IMR-90 (cell line): ENCODE measurements around the gene DUSP22. TPM values are rescaled to one million over a fixed set of nuclear protein-coding genes. Genes with fewer than 3 reads are reported as not detected.

Experiments used
- ATAC-seq: fragments of 200-7000 bp; cut with Tn5 transposase; 2 replicates; pipeline ENCODE4 v1.9.1; 2020; ENCODE audit warnings: low read depth, mild to moderate bottlenecking, moderate library complexity
- BruUV-seq: library from RNA; stranded (reverse); fragments of 400-500 nt; replicated peaks from 2 replicates; lab custom pipeline; 2021; lab: Mats Ljungman, UMichigan
- CTCF ChIA-PET: fragments of 300-600 bp; formaldehyde crosslinking; extraction: SDS; loops from one replicate; lab custom pipeline; 2021; ENCODE audit warnings: antibody characterized with exemption; lab: Yijun Ruan, JAX
- POLR2A ChIA-PET: fragments of 300-600 bp; sonication (Branson Sonifier 250); formaldehyde crosslinking; loops from one replicate; lab custom pipeline; 2022; ENCODE audit warnings: antibody characterized with exemption; ENCODE audit not compliant: unreplicated experiment; lab: Charles Lee
- DNase-seq: peaks from one replicate; pipeline ENCODE4 v3.0.0; 2013
- H2AFZ ChIP-seq: replicated peaks from 2 replicates; pipeline ENCODE3; 2013; ENCODE audit warnings: low read length, mild to moderate bottlenecking; ENCODE audit not compliant: poor library complexity
- H2AK5ac ChIP-seq: 2 replicates; pipeline ENCODE4 v1.6.1; 2013; ENCODE audit warnings: low read depth, low read length, inconsistent platforms
- H2AK9ac ChIP-seq: replicated peaks from 2 replicates; pipeline ENCODE3; 2013; ENCODE audit warnings: mild to moderate bottlenecking, low read depth, low read length, moderate library complexity; ENCODE audit not compliant: poor library complexity
- H2BK120ac ChIP-seq: 2 replicates; pipeline ENCODE4 v1.6.1; 2013; ENCODE audit warnings: low read depth, low read length, inconsistent platforms
- H2BK15ac ChIP-seq: 3 replicates; pipeline ENCODE4 v1.6.1; 2013; ENCODE audit warnings: low read depth, low read length, inconsistent platforms
- H2BK20ac ChIP-seq: 2 replicates; pipeline ENCODE4 v1.6.1; 2013; ENCODE audit warnings: low read depth, mild to moderate bottlenecking, inconsistent platforms, low read length, moderate library complexity
- H2BK5ac ChIP-seq: 2 replicates; pipeline ENCODE4 v1.6.1; 2013; ENCODE audit warnings: mild to moderate bottlenecking, low read depth, low read length, inconsistent platforms; ENCODE audit not compliant: poor library complexity, severe bottlenecking
- H3K14ac ChIP-seq: replicated peaks from 2 replicates; pipeline ENCODE4 v1.6.1; 2013; ENCODE audit warnings: low read depth, low read length, inconsistent platforms
- H3K18ac ChIP-seq: 2 replicates; pipeline ENCODE4 v1.6.1; 2013; ENCODE audit warnings: low read depth, low read length, control low read depth
- H3K23ac ChIP-seq: 2 replicates; pipeline ENCODE4 v1.6.1; 2013; ENCODE audit warnings: low read depth, low read length, inconsistent platforms
- H3K27ac ChIP-seq: 2 replicates; pipeline ENCODE4 v1.5.1; 2013; ENCODE audit warnings: mild to moderate bottlenecking, control low read depth, low read length; ENCODE audit not compliant: insufficient read depth
- H3K27me3 ChIP-seq: 2 replicates; pipeline ENCODE4 v1.6.1; 2013; ENCODE audit warnings: low read length; ENCODE audit not compliant: control insufficient read depth, insufficient read depth
- H3K36me3 ChIP-seq: 2 replicates; pipeline ENCODE4 v1.6.1; 2013; ENCODE audit warnings: low read length, mixed read lengths; ENCODE audit not compliant: control insufficient read depth, insufficient read depth
- H3K4ac ChIP-seq: 2 replicates; pipeline ENCODE4 v1.6.1; 2013; ENCODE audit warnings: low read depth, low read length, inconsistent platforms
- H3K4me1 ChIP-seq: 2 replicates; pipeline ENCODE4 v1.6.1; 2013; ENCODE audit warnings: low read length, mixed read lengths; ENCODE audit not compliant: control insufficient read depth, insufficient read depth
- H3K4me2 ChIP-seq: 2 replicates; pipeline ENCODE4 v1.6.1; 2013; ENCODE audit warnings: low read depth, mild to moderate bottlenecking, control low read depth, low read length, moderate library complexity
- H3K4me3 ChIP-seq: 2 replicates; pipeline ENCODE4 v1.5.1; 2013; ENCODE audit warnings: low read depth, mild to moderate bottlenecking, control low read depth, low read length, moderate library complexity; ENCODE audit not compliant: insufficient read depth
- H3K56ac ChIP-seq: 2 replicates; pipeline ENCODE4 v1.6.1; 2013; ENCODE audit warnings: low read length, inconsistent platforms; ENCODE audit not compliant: insufficient read depth; ENCODE audit errors: extremely low read depth
- H3K79me1 ChIP-seq, 2 experiments: 2 replicates each; pipeline ENCODE4 v1.6.1; 2013; ENCODE audit warnings: low read length in 2 of 2, inconsistent platforms in 1 of 2, low read depth in 1 of 2
- H3K9ac ChIP-seq: 2 replicates; pipeline ENCODE4 v1.6.1; 2013; ENCODE audit warnings: low read depth, low read length, control low read depth
- H3K9me1 ChIP-seq: 2 replicates; pipeline ENCODE4 v1.6.1; 2013; ENCODE audit warnings: low read length, inconsistent platforms; ENCODE audit not compliant: insufficient read depth
- H3K9me3 ChIP-seq: 2 replicates; pipeline ENCODE4 v1.6.1; 2013; ENCODE audit warnings: low read length; ENCODE audit not compliant: control insufficient read depth, insufficient read depth
- H4K20me1 ChIP-seq: 2 replicates; pipeline ENCODE4 v1.6.1; 2013; ENCODE audit warnings: low read length, inconsistent platforms; ENCODE audit not compliant: insufficient read depth
- H4K5ac ChIP-seq: 2 replicates; pipeline ENCODE4 v1.6.1; 2013; ENCODE audit warnings: mild to moderate bottlenecking, low read depth, low read length, control low read depth
- H4K8ac ChIP-seq, 2 experiments: 2 replicates each; pipeline ENCODE4 v1.6.1; 2013; ENCODE audit warnings: low read depth in 2 of 2, low read length in 2 of 2, control low read depth in 1 of 2, inconsistent platforms in 1 of 2
- H4K91ac ChIP-seq: 2 replicates; pipeline ENCODE4 v1.6.1; 2013; ENCODE audit warnings: low read depth, low read length, inconsistent platforms; ENCODE audit not compliant: insufficient read depth
- CEBPB ChIP-seq: IDR thresholded peaks from 2 replicates; pipeline ENCODE4 v1.6.1; 2012; ENCODE audit warnings: low read depth, low read length, improper control_type of control experiment
- CHD1 ChIP-seq: IDR thresholded peaks from 2 replicates; pipeline ENCODE4 v1.6.1; 2012; ENCODE audit warnings: low read depth, low read length, improper control_type of control experiment
- WGBS, 2 experiments: methylation state at CpG; one replicate each; pipeline versions ENCODE4 v1.1.5 to v1.1.7; 2013; ENCODE audit warnings: missing lambda C conversion rate in 2 of 2; ENCODE audit not compliant: insufficient read length in 1 of 2; ENCODE audit errors: extremely low coverage in 2 of 2; 5-methylcytosine and 5-hydroxymethylcytosine counted together
- dilution Hi-C: fragments of 300-500 bp; cut with HindIII; formaldehyde crosslinking; loops from one replicate; pipeline ENCODE4 v1.14.3; 2018; ENCODE audit warnings: low sequenced_read_pairs; ENCODE audit not compliant: unreplicated experiment
- in situ Hi-C: fragments of 300-500 bp; cut with MboI; formaldehyde crosslinking; loops from 3 replicates; pipeline ENCODE4 v1.14.3; 2019; ENCODE audit warnings: low sequenced_read_pairs, inconsistent platforms, mixed read lengths
- intact Hi-C: fragments of 100-400 bp; cut with micrococcal nuclease; formaldehyde crosslinking; loops from 2 replicates; pipeline ENCODE4 v1.10.0; 2022
- polyA plus RNA-seq, 3 experiments: library from polyadenylated mRNA; depleted of rRNA; stranded (reverse); fragments of >200 nt; gene quantifications; 2 replicates each; pipeline ENCODE4 v1.2.3, GENCODE V29; 2012; ENCODE audit warnings: low replicate concordance in 1 of 3
- total RNA-seq: library from RNA; depleted of rRNA; stranded (reverse); fragments of >200 nt; gene quantifications from 2 replicates; pipeline ENCODE4 v1.2.3, GENCODE V29; 2012

DUSP22 gene
- total and polyA plus RNA-seq, 2 of the 4 experiments (the other 2 are of a cell fraction): 7.1 to 8.2 TPM

- in situ Hi-C loops (no loop called here), intact Hi-C loops (no loop called here), dilution Hi-C loops (no loop called here)
- no peak overlapping the region for H2AFZ ChIP-seq
- no peak overlapping the region for H2BK5ac ChIP-seq
- WGBS, 2 experiments: no CpG with 5 or more reads among the region's 11 CpGs
- peaks cover 6% of the 10 kb centered on the region; the same call in 1 of the 2 replicates for H3K4me1 ChIP-seq
- no peak overlapping the region for H2BK15ac ChIP-seq
- BruUV-seq: no TSS peak
- H3K14ac ChIP-seq: no peak overlapping the region
- H3K4me3 ChIP-seq: no peak overlapping the region
- no peak overlapping the region for H3K56ac ChIP-seq
- TF ChIP-seq CEBPB (no peak), CHD1 (no peak)
- H3K23ac ChIP-seq: no peak overlapping the region
- H3K18ac ChIP-seq: no peak overlapping the region
- H3K9me1 ChIP-seq: no peaks in the 10 kb centered on the region
- H4K91ac ChIP-seq: no peak overlapping the region
- no peaks in the 10 kb centered on the region for H4K20me1 ChIP-seq
- no peak overlapping the region for H3K9ac ChIP-seq
- H2BK20ac ChIP-seq: no peak overlapping the region
- H3K27me3 ChIP-seq: peaks cover 60% of the 10 kb centered on the region
- H2AK9ac ChIP-seq: no peak overlapping the region
- ATAC-seq (0 out of 2 replicates have a peak, but pooled peaks have one; percentile 21), DNase-seq (peak; percentile 54)
- H3K27ac ChIP-seq: no peak overlapping the region
- CTCF ChIA-PET: no interaction called here
- POLR2A ChIA-PET: no interaction called here
- no peaks in the 10 kb centered on the region for H3K79me1 ChIP-seq
- no peak overlapping the region for H4K5ac ChIP-seq
- H4K8ac ChIP-seq: no peak overlapping the region
- no peaks in the 10 kb centered on the region for H3K9me3 ChIP-seq
- H2AK5ac ChIP-seq: no peak overlapping the region
- H3K4ac ChIP-seq: no peak overlapping the region
- H3K36me3 ChIP-seq: no peaks in the 10 kb centered on the region
- H3K4me2 ChIP-seq: no peak overlapping the region
- no peak overlapping the region for H2BK120ac ChIP-seq
Measured at GRCh38 chr6:387293-387741, 95.0 kb downstream of the DUSP22 start.
